Activated CD8-positive, alpha-beta T cell treated with anti-CD3 and anti-CD28 coated beads for 36 hours (primary cell): ENCODE results near the gene RFESD. TPM values are rescaled to one million over a fixed set of nuclear protein-coding genes. Genes with fewer than 3 reads are reported as not detected.

ENCODE experiments used
- ATAC-seq: fragments of 200-7000 bp; cut with Tn5 transposase; one replicate; pipeline ENCODE4 v1.10.0; 2021; ENCODE audit warnings: mild to moderate bottlenecking, moderate library complexity
- CTCF ChIA-PET: fragments of 350-600 bp; sonication (Branson Sonifier 250); formaldehyde crosslinking; loops from one replicate; lab custom pipeline; 2021; ENCODE audit warnings: antibody characterized with exemption; lab: Charles Lee
- POLR2A ChIA-PET: fragments of 350-600 bp; sonication (Branson Sonifier 250); formaldehyde crosslinking; loops from one replicate; lab custom pipeline; 2021; ENCODE audit warnings: antibody characterized with exemption; lab: Charles Lee
- DNase-seq: peaks from one replicate; pipeline ENCODE4 v3.0.0-alpha.2; 2020
- H3K27ac Mint-ChIP-seq: one replicate; pipeline ENCODE4 v1.8.0; 2021; ENCODE audit warnings: mild to moderate bottlenecking, mixed read lengths
- H3K27me3 Mint-ChIP-seq: one replicate; pipeline ENCODE4 v1.8.0; 2021; ENCODE audit warnings: mixed read lengths
- H3K36me3 Mint-ChIP-seq: one replicate; pipeline ENCODE4 v1.8.0; 2021; ENCODE audit warnings: low read depth, mixed read lengths
- H3K4me1 Mint-ChIP-seq: one replicate; pipeline ENCODE4 v1.8.0; 2021; ENCODE audit warnings: low read depth, mixed read lengths
- H3K4me3 Mint-ChIP-seq: one replicate; pipeline ENCODE4 v1.8.0; 2021; ENCODE audit warnings: mild to moderate bottlenecking, moderate library complexity, mixed read lengths
- H3K9me3 Mint-ChIP-seq: one replicate; pipeline ENCODE4 v1.8.0; 2021; ENCODE audit warnings: mixed read lengths
- intact Hi-C: fragments of 100-400 bp; cut with micrococcal nuclease; formaldehyde crosslinking; loops from one replicate; pipeline ENCODE4 v1.10.0; 2022
- total RNA-seq, 2 experiments: library from RNA; stranded (reverse); gene quantifications; one replicate each; pipeline ENCODE4 v1.2.3, GENCODE V29; 2021
- TF ChIP-seq, protein P1 (sequence below): fragments of 200-600 bp; IDR thresholded peaks from one replicate; pipeline ENCODE4 v1.8.0; 2022; ENCODE audit warnings: antibody characterized with exemption, mild to moderate bottlenecking

The RFESD gene
- total RNA-seq, 2 experiments from 2014 or later = 9.2 to 9.8 TPM

DNA sequence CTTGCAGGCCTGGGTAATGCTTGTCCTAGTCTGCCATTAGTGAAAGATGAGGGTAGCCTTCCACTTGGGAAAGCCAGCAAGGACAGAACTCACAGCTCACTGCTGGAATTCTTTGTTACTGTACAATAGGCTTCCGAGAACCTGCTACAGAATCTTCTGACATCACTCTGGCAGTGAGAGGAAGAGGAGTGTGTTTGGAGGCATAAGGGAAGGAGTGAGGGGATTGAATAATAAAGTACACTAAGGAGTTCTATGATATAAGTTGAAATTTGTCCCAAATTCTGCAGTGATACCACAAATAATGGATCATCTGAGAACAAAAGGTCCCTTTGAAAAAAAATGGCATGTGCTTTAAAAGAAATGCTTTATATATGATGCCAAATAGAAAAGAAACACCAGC, 36.3 kb downstream of the RFESD start, which contains the start of gene SPATA9:
Gene SPATA9 (minus strand): TSS at position 101 of the 400 bp plus-strand sequence. CDS start 137 bp downstream, outside the sequence.
- DNase-seq = no peak
- Mint-ChIP-seq H3K27ac (no peak within 1 kb of the TSS), H3K4me1 (no peaks in the 10 kb centered on the region), H3K4me3 (no peak within 1 kb of the TSS), H3K36me3 (no peaks in the 10 kb centered on the region), H3K27me3 (peaks cover 12% of the 10 kb centered on the region), H3K9me3 (no peaks in the 10 kb centered on the region)
- TF ChIP-seq, protein P1, sequence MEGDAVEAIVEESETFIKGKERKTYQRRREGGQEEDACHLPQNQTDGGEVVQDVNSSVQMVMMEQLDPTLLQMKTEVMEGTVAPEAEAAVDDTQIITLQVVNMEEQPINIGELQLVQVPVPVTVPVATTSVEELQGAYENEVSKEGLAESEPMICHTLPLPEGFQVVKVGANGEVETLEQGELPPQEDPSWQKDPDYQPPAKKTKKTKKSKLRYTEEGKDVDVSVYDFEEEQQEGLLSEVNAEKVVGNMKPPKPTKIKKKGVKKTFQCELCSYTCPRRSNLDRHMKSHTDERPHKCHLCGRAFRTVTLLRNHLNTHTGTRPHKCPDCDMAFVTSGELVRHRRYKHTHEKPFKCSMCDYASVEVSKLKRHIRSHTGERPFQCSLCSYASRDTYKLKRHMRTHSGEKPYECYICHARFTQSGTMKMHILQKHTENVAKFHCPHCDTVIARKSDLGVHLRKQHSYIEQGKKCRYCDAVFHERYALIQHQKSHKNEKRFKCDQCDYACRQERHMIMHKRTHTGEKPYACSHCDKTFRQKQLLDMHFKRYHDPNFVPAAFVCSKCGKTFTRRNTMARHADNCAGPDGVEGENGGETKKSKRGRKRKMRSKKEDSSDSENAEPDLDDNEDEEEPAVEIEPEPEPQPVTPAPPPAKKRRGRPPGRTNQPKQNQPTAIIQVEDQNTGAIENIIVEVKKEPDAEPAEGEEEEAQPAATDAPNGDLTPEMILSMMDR = no peak
- intact Hi-C loops = no loop called here
- POLR2A ChIA-PET = no interaction called here
- CTCF ChIA-PET = no interaction called here
- ATAC-seq = no peak

DNA sequence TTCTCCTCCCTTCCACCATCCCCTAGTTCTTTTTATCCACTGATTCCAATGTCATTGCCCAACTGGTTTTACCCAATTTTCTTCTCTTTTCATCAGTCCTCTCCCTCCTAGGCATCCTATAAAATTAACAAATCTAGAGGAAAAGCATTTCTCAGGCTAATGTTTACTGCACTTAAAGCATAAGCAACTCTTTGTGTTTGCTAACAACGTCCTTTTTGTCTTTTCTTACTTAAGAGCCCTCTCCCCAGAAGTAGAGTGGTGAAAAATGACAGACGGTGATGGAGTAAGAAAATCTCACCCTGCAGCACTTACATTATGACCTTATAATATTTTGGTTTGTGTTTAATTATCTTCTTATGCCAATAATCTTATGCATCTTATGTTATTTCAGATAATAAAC, 37.8 kb downstream of the RFESD start:
- TF ChIP-seq, protein P1 = no peak
- no peak overlapping the region for H3K27ac Mint-ChIP-seq
- H3K27me3 Mint-ChIP-seq = peaks cover 9% of the 10 kb centered on the region
- no peaks in the 10 kb centered on the region for H3K9me3 Mint-ChIP-seq
- POLR2A ChIA-PET = no interaction called here
- ATAC-seq = no peak
- no peak overlapping the region for H3K4me3 Mint-ChIP-seq
- H3K4me1 Mint-ChIP-seq = no peaks in the 10 kb centered on the region
- intact Hi-C loops = no loop called here
- no peak for DNase-seq
- H3K36me3 Mint-ChIP-seq = no peaks in the 10 kb centered on the region
- CTCF ChIA-PET = no interaction called here

DNA sequence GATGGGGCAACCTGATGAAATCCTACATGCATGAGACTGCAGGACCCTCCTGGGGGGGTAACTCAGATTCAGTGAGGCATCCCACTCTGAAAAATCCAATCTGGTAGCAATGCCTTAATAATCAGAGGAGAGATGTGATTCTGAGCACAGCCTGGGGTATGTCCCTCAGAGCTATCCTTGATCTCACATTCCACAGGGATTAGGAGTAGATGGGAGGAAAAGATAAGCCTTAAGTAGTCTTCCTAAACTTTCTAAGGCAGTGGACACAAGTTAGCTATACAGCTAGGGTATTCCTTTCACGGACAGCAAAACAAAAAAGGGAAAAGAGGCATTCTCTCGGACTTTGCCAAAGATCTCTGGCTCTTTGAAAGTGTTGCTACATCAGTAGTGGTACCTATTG, 40.1 kb downstream of the RFESD start:
- Mint-ChIP-seq H3K9me3 (peaks cover 4% of the 10 kb centered on the region), H3K4me1 (no peaks in the 10 kb centered on the region), H3K36me3 (no peaks in the 10 kb centered on the region), H3K4me3 (no peak overlapping the region), H3K27ac (no peak overlapping the region), H3K27me3 (peaks cover 4% of the 10 kb centered on the region)
- intact Hi-C loops = no loop called here
- TF ChIP-seq, protein P1 = no peak
- ChIA-PET POLR2A (no interaction called here), CTCF (no interaction called here)
- ATAC-seq = no peak
- no peak for DNase-seq

DNA sequence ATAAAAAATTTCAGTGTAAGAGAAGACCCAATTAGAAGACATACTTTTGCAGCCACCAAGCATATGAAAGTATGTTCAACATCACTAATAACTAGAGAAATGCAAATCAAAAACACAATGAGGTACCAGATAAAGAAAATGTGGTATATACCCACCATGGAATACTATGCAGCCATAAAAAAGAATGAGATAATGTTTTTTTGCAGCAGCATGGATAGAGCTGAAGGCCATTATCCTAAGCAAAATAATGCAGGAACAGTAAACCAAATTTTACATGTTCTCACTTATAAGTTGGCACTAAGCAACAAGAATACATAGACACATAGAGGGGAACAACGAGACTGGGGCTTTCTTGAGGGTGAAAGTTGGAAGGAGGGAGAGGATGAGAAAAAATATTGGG, 43.1 kb downstream of the RFESD start:
- DNase-seq (no peak), ATAC-seq (no peak)
- TF ChIP-seq, protein P1 = no peak
- intact Hi-C loops = no loop called here
- Mint-ChIP-seq H3K4me3 (no peak overlapping the region), H3K27ac (no peak overlapping the region), H3K4me1 (no peaks in the 10 kb centered on the region), H3K36me3 (no peaks in the 10 kb centered on the region), H3K27me3 (peaks cover 2% of the 10 kb centered on the region), H3K9me3 (peaks cover 4% of the 10 kb centered on the region)
- ChIA-PET POLR2A (no interaction called here), CTCF (interaction anchor here (1.0 kb wide), 1 partner anchor 25 kb away, joined by 4 read pairs; no protein-coding TSS in a partner anchor)

DNA sequence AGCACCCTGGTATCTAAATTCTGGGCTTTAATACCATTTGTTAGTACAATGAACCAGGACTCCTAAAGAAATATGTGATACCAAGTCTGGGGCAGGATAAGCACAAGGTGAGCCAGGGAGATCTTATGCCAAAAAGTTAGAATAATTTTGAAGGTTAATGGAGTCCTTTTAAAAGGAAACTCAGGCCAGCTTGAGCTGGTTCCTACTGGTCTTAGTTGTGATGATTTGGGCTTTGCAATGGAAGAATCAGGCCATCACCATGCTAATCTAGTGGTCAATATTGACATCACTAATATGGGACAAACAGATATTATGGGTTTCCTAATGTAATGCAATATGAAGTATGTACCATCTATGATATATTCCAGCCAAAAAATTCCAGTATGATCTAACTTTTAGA, 43.8 kb downstream of the RFESD start:
- H3K36me3 Mint-ChIP-seq = no peaks in the 10 kb centered on the region
- ATAC-seq (no peak), DNase-seq (no peak)
- TF ChIP-seq, protein P1 = no peak
- no peaks in the 10 kb centered on the region for H3K4me1 Mint-ChIP-seq
- H3K9me3 Mint-ChIP-seq = peaks cover 4% of the 10 kb centered on the region
- H3K27ac Mint-ChIP-seq = no peak overlapping the region
- intact Hi-C loops = no loop called here
- H3K4me3 Mint-ChIP-seq = no peak overlapping the region
- CTCF ChIA-PET = interaction anchor here (0.9 to 1.0 kb wide), 2 partner anchors 26 to 91 kb away, joined by 3 to 4 read pairs; no protein-coding TSS in a partner anchor
- H3K27me3 Mint-ChIP-seq = no peaks in the 10 kb centered on the region
- POLR2A ChIA-PET = no interaction called here
